ENCODE results near the gene GPR146. TPM values are rescaled to one million over a fixed set of nuclear protein-coding genes. Genes with fewer than 3 reads are reported as not detected.

Gene GPR146
- total and polyA plus RNA-seq, 7 donors, result 3.0 to 33.5 (median 10.8) TPM

DNA sequence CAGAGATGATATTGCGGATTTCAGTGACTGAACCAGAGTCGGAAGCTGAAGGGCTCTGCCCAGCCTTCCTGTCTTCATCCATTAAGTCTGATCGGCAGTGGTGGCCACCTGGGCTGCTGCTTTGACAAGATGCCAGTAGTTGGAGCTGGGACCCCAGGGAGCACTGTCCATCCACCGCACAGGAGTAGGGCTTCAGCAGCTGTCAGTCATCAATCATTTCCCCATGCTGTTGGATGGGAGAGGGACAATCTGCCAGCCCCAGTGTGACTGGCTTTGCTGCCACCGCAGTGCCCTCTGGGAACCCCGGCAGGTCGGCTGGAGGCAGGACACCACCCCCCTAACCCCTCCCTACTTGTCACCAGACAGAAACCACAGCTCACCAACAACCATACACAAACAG lies 23.0 kb upstream of the GPR146 start:
- H3K27ac ChIP-seq, result no peak overlapping the region
- 97 to 98% methylated on average over 7 of the region's 7 CpGs for WGBS, 2 donors
- H3K9me3 ChIP-seq, result no peaks in the 10 kb centered on the region
- intact Hi-C loops (cut with DNase I), result no loop called here
- peaks cover 0 to 25% (median 0%) of the 10 kb centered on the region in 4 donors for H3K36me3 ChIP-seq
- no peaks in the 10 kb centered on the region for H3K27me3 ChIP-seq
- no peak overlapping the region for H3K4me3 ChIP-seq
- TF ChIP-seq, protein P1, sequence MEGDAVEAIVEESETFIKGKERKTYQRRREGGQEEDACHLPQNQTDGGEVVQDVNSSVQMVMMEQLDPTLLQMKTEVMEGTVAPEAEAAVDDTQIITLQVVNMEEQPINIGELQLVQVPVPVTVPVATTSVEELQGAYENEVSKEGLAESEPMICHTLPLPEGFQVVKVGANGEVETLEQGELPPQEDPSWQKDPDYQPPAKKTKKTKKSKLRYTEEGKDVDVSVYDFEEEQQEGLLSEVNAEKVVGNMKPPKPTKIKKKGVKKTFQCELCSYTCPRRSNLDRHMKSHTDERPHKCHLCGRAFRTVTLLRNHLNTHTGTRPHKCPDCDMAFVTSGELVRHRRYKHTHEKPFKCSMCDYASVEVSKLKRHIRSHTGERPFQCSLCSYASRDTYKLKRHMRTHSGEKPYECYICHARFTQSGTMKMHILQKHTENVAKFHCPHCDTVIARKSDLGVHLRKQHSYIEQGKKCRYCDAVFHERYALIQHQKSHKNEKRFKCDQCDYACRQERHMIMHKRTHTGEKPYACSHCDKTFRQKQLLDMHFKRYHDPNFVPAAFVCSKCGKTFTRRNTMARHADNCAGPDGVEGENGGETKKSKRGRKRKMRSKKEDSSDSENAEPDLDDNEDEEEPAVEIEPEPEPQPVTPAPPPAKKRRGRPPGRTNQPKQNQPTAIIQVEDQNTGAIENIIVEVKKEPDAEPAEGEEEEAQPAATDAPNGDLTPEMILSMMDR (IDR thresholded peaks at IDR 0.05), result no peak
- TF ChIP-seq POLR2A (IDR thresholded peaks at IDR 0.05) (no peak), EP300 (IDR thresholded peaks at IDR 0.05) (no peak), POLR2AphosphoS5 (IDR thresholded peaks at IDR 0.05) (no peak)
- no peak for DNase-seq
- peaks cover 0 to 14% (median 3%) of the 10 kb centered on the region in 4 donors for H3K4me1 ChIP-seq

DNA sequence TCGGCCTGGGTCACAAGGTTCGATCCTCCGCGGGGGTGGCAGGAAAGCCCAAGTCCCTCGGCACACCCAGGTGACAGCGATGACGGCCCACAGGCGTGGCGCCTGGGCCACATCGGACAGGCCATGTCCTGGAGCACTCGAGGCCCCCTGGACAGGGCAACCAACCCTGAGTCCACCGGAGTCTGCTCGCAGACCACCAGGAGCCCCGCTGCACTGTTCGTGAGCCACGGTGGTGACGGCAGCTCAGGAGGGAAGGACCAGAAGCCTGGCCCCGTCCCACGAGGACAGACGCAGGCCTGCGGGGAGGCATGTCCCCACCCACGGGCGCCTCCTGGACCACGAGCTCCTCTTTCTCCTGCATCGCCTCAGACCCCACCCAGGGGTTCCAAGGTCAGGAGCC lies 22.4 kb upstream of the GPR146 start:
- no peaks in the 10 kb centered on the region for H3K27me3 ChIP-seq
- no peak overlapping the region for H3K27ac ChIP-seq
- no peak for DNase-seq
- H3K4me1 ChIP-seq, result peaks cover 0 to 19% (median 8%) of the 10 kb centered on the region in 4 donors
- H3K36me3 ChIP-seq, result peaks cover 0 to 27% (median 0%) of the 10 kb centered on the region in 4 donors
- 95 to 97% methylated on average over 25 of the region's 25 CpGs for WGBS, 2 donors
- intact Hi-C loops (cut with DNase I), result no loop called here
- H3K9me3 ChIP-seq, result no peaks in the 10 kb centered on the region
- TF ChIP-seq POLR2AphosphoS5 (IDR thresholded peaks at IDR 0.05), result no peak
- TF ChIP-seq POLR2A (IDR thresholded peaks at IDR 0.05), result no peak
- TF ChIP-seq, protein P1 (IDR thresholded peaks at IDR 0.05), result no peak
- TF ChIP-seq EP300 (IDR thresholded peaks at IDR 0.05), result no peak
- H3K4me3 ChIP-seq, result no peak overlapping the region

DNA sequence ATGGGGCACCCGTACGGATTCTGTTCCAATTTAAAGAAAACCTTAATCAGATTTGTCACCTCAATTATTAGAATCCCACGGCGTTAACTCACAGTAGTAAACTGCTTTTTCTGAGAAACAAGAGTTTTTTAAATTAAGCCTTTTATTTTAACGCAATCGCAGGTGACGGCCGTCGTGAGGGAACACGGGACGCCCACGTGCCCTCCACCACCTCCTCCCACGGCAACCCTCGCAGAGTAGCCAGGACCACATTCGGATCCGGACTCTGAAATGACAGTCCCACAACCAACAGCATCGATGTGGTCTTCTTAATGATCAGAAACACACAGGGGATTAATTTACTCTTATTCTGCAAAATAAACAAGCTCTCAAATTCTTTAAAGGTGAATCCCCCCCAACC lies 22.0 kb upstream of the GPR146 start:
- 97% methylated on average over 17 of the region's 17 CpGs for WGBS, 2 donors
- H3K36me3 ChIP-seq, result peaks cover 0 to 27% (median 0%) of the 10 kb centered on the region in 4 donors
- no peak for DNase-seq
- H3K4me1 ChIP-seq, result peaks cover 0 to 23% (median 12%) of the 10 kb centered on the region in 4 donors
- H3K9me3 ChIP-seq, result no peaks in the 10 kb centered on the region
- intact Hi-C loops (cut with DNase I), result no loop called here
- no peaks in the 10 kb centered on the region for H3K27me3 ChIP-seq
- H3K27ac ChIP-seq, result no peak overlapping the region
- no peak overlapping the region for H3K4me3 ChIP-seq
- TF ChIP-seq EP300 (IDR thresholded peaks at IDR 0.05) (no peak), POLR2A (IDR thresholded peaks at IDR 0.05) (no peak), POLR2AphosphoS5 (IDR thresholded peaks at IDR 0.05) (no peak)
- TF ChIP-seq, protein P1 (IDR thresholded peaks at IDR 0.05), result no peak

DNA sequence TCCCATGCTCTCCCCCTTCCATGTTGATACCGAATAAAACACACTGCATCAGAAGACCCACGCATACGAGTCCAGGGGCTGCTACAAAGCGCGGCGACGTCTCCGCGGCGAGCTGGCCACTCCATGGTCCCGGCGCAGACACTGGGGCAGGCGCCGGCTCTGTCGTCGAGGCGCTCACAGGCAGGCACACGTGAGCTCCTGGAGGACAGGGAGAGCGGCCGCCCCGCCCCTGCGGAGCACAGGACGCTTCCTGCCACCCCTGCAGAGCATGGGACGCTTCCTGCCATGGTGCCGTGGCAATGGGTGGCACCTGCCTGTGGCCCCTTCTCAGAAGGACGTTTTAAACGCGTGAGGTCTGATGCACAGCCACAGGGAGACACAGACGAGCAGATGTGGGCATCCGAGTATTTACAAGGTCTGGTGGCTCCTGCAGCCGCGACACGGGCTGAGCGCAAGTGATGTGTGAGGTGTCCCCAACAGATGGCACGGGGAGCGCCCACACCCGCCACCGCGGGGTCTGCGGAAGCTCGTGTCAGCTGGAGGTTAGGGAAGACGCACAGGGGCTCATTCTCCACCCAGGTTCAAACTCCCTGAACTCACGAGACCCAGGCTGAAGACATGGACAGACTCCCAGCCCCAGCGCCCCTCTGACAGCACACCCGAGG lies 21.4 kb upstream of the GPR146 start:
- H3K27me3 ChIP-seq, result no peaks in the 10 kb centered on the region
- H3K27ac ChIP-seq, result no peak overlapping the region
- H3K36me3 ChIP-seq, result peaks cover 0 to 27% (median 0%) of the 10 kb centered on the region in 4 donors
- no peak overlapping the region for H3K4me3 ChIP-seq
- intact Hi-C loops (cut with DNase I), result no loop called here
- DNase-seq, result no peak
- H3K4me1 ChIP-seq, result peaks cover 0 to 28% (median 14%) of the 10 kb centered on the region in 4 donors
- WGBS, 2 donors, result 85 to 94% methylated on average over 45 of the region's 45 CpGs
- no peaks in the 10 kb centered on the region for H3K9me3 ChIP-seq
- TF ChIP-seq POLR2A (IDR thresholded peaks at IDR 0.05) (no peak), EP300 (IDR thresholded peaks at IDR 0.05) (no peak), POLR2AphosphoS5 (IDR thresholded peaks at IDR 0.05) (no peak)
- TF ChIP-seq, protein P1 (IDR thresholded peaks at IDR 0.05), result no peak
